Progenitor cell of endocrine pancreas (in vitro differentiated cells): Measurements from ENCODE around the gene EPS8L3. TPM values are rescaled to one million over a fixed set of nuclear protein-coding genes. Genes with fewer than 3 reads are reported as not detected.

Experiments
- DNase-seq: peaks from one replicate; pipeline ENCODE4 v3.0.0; 2021; ENCODE audit warnings: low spot score; ENCODE audit not compliant: unreplicated experiment
- H3K27ac Mint-ChIP-seq: 2 replicates; pipeline ENCODE4 v1.8.0; 2021; ENCODE audit warnings: mild to moderate bottlenecking, moderate library complexity, mixed read lengths
- H3K27me3 Mint-ChIP-seq: 2 replicates; pipeline ENCODE4 v1.8.0; 2021; ENCODE audit warnings: mixed read lengths
- H3K36me3 Mint-ChIP-seq: 2 replicates; pipeline ENCODE4 v1.8.0; 2022; ENCODE audit warnings: mixed read lengths; ENCODE audit not compliant: insufficient read depth
- H3K4me1 Mint-ChIP-seq: 2 replicates; pipeline ENCODE4 v1.8.0; 2021; ENCODE audit warnings: low read depth, mixed read lengths
- H3K4me3 Mint-ChIP-seq: 2 replicates; pipeline ENCODE4 v1.8.0; 2021; ENCODE audit warnings: low read depth, mild to moderate bottlenecking, moderate library complexity, mixed read lengths
- H3K9me3 Mint-ChIP-seq: 2 replicates; pipeline ENCODE4 v1.8.0; 2021; ENCODE audit warnings: low read depth, mixed read lengths
- CTCF ChIP-seq: fragments of 200-600 bp; sonication (generic); IDR thresholded peaks from one replicate; pipeline ENCODE4 v1.5.0; 2021; ENCODE audit warnings: antibody characterized with exemption, mild to moderate bottlenecking; ENCODE audit not compliant: unreplicated experiment
- total RNA-seq: library from RNA; stranded (reverse); gene quantifications from 2 replicates; pipeline ENCODE4 v1.2.1, GENCODE V29; 2021

Gene EPS8L3
- total RNA-seq, 1 donor from 2014 or later, result 9.5 TPM

GRCh38 chr1:109722908-109723691 is 40.6 kb downstream of the EPS8L3 start:
- H3K36me3 Mint-ChIP-seq, result peaks cover 5% of the 10 kb centered on the region
- H3K4me3 Mint-ChIP-seq, result no peak overlapping the region
- no peak overlapping the region for H3K27ac Mint-ChIP-seq
- H3K4me1 Mint-ChIP-seq, result peaks cover 8% of the 10 kb centered on the region
- no peak for DNase-seq
- H3K27me3 Mint-ChIP-seq, result no peaks in the 10 kb centered on the region
- H3K9me3 Mint-ChIP-seq, result peaks cover 18% of the 10 kb centered on the region
- no peak for TF ChIP-seq CTCF

- peaks cover 5% of the 10 kb centered on the region for H3K36me3 Mint-ChIP-seq
- no peak overlapping the region for H3K27ac Mint-ChIP-seq
- H3K4me1 Mint-ChIP-seq, result peaks cover 8% of the 10 kb centered on the region
Observed at GRCh38 chr1:109721971-109722370, 41.8 kb downstream of the EPS8L3 start.

GRCh38 chr1:109721042-109721441 is 42.7 kb downstream of the EPS8L3 start:
- Mint-ChIP-seq H3K27me3 (peaks cover 3% of the 10 kb centered on the region), H3K27ac (no peak overlapping the region), H3K4me3 (no peak overlapping the region), H3K4me1 (peaks cover 7% of the 10 kb centered on the region), H3K36me3 (peaks cover 5% of the 10 kb centered on the region), H3K9me3 (peaks cover 10% of the 10 kb centered on the region)
- no peak for TF ChIP-seq CTCF
- DNase-seq, result no peak

More at GRCh38 chr1:109721971-109722370, 41.8 kb downstream of the EPS8L3 start:
- peaks cover 3% of the 10 kb centered on the region for H3K27me3 Mint-ChIP-seq
- H3K4me3 Mint-ChIP-seq, result no peak overlapping the region
- peaks cover 15% of the 10 kb centered on the region for H3K9me3 Mint-ChIP-seq
- TF ChIP-seq CTCF, result no peak
- no peak for DNase-seq

GRCh38 chr1:109719337-109719837 is 44.3 kb downstream of the EPS8L3 start:
- no peak overlapping the region for H3K4me3 Mint-ChIP-seq

GRCh38 chr1:109718495-109718894 is 45.2 kb downstream of the EPS8L3 start:
- Mint-ChIP-seq H3K27ac (peak overlapping the region; percentile 23), H3K27me3 (peaks cover 14% of the 10 kb centered on the region), H3K9me3 (peaks cover 4% of the 10 kb centered on the region), H3K4me1 (peaks cover 1% of the 10 kb centered on the region), H3K4me3 (no peak overlapping the region), H3K36me3 (no peaks in the 10 kb centered on the region)
- DNase-seq, result no peak
- TF ChIP-seq CTCF, result peak; percentile 23

More at GRCh38 chr1:109719337-109719837, 44.3 kb downstream of the EPS8L3 start:
- no peak for DNase-seq
- Mint-ChIP-seq H3K36me3 (no peaks in the 10 kb centered on the region), H3K27me3 (peaks cover 11% of the 10 kb centered on the region), H3K9me3 (peaks cover 4% of the 10 kb centered on the region), H3K27ac (no peak overlapping the region), H3K4me1 (peaks cover 1% of the 10 kb centered on the region)
- no peak for TF ChIP-seq CTCF
